ENCODE results near the gene INA.
A peak's percentile ranks its signal among the peaks of the same experiment; 100 is the strongest.

The INA gene

GRCh38 chr10:103265717-103266329, 11.1 kb upstream of the INA start:
- H3K4me3 ChIP-seq (ENCODE audit: low read depth, low read length) = no peak overlapping the region
- no peak for TF ChIP-seq CTCF (IDR thresholded peaks at IDR 0.05; ENCODE audit: insufficient read depth, low read length, missing control alignments)
- DNase-seq (ENCODE audit: low read depth, low spot score) = no peak
- CTCF ChIA-PET = no interaction called here
- POLR2A ChIA-PET = no interaction called here

GRCh38 chr10:103273041-103273441, 3.9 kb upstream of the INA start:
- POLR2A ChIA-PET = no interaction called here
- TF ChIP-seq CTCF (IDR thresholded peaks at IDR 0.05; ENCODE audit: insufficient read depth, low read length, missing control alignments) = no peak
- CTCF ChIA-PET = interaction anchor here (1.3 kb wide), 1 partner anchor 18 kb away, joined by 3 read pairs; no protein-coding TSS in a partner anchor
- DNase-seq (ENCODE audit: low read depth, low spot score) = peak; percentile 94
- no peak overlapping the region for H3K4me3 ChIP-seq (ENCODE audit: low read depth, low read length)

GRCh38 chr10:103276251-103276895, 565 bp upstream of the INA start:
- ChIA-PET CTCF (no interaction called here), POLR2A (no interaction called here)
- H3K4me3 ChIP-seq (ENCODE audit: low read depth, low read length) = peak overlapping the region; percentile 50; the same call in 1 of the 2 replicates
- no peak for TF ChIP-seq CTCF (IDR thresholded peaks at IDR 0.05; ENCODE audit: insufficient read depth, low read length, missing control alignments)
- DNase-seq (ENCODE audit: low read depth, low spot score) = no peak

- H3K4me3 ChIP-seq (ENCODE audit: low read depth, low read length) = peak overlapping the region; percentile 50
- no peak for TF ChIP-seq CTCF (IDR thresholded peaks at IDR 0.05; ENCODE audit: insufficient read depth, low read length, missing control alignments)
- CTCF ChIA-PET = interaction anchor here (0.8 kb wide), 1 partner anchor 34 kb away, joined by 3 read pairs; no protein-coding TSS in a partner anchor
- POLR2A ChIA-PET = no interaction called here
- DNase-seq (ENCODE audit: low read depth, low spot score) = no peak
Observed at GRCh38 chr10:103277713-103278536, 987 bp downstream of the INA start.

- CTCF ChIA-PET = interaction anchor here (0.6 to 1.4 kb wide), 2 partner anchors 34 to 136 kb away, joined by 3 to 4 read pairs; no protein-coding TSS in a partner anchor
- H3K4me3 ChIP-seq (ENCODE audit: low read depth, low read length) = no peak overlapping the region
Observed at GRCh38 chr10:103278537-103278823, 1.5 kb downstream of the INA start.

More at GRCh38 chr10:103278537-103278823, 1.5 kb downstream of the INA start:
- DNase-seq (ENCODE audit: low read depth, low spot score) = no peak
- TF ChIP-seq CTCF (IDR thresholded peaks at IDR 0.05; ENCODE audit: insufficient read depth, low read length, missing control alignments) = no peak
- POLR2A ChIA-PET = no interaction called here

Data from AG04449 (cell line).